ENCODE measurements around the gene CAMK4. TPM values are rescaled to one million over a fixed set of nuclear protein-coding genes. Genes with fewer than 3 reads are reported as not detected.
A peak's percentile ranks its signal among the peaks of the same experiment; 100 is the strongest.

The CAMK4 gene
- total RNA-seq, 2 donors from 2014 or later = 6.7 to 14.0 TPM

GRCh38 chr5:111236995-111237394 is 12.8 kb downstream of the CAMK4 start:
- TF ChIP-seq CTCF (IDR thresholded peaks at IDR 0.05) = no peak
- TF ChIP-seq POLR2AphosphoS5 (IDR thresholded peaks at IDR 0.05) = no peak
- no peak for TF ChIP-seq POLR2A (IDR thresholded peaks at IDR 0.05)
- H3K4me3 ChIP-seq = no peak overlapping the region
- intact Hi-C loops (cut with DNase I) = no loop called here
- H3K36me3 ChIP-seq = no peaks in the 10 kb centered on the region
- no peaks in the 10 kb centered on the region for H3K4me1 ChIP-seq (replicated peaks)
- DNase-seq (ENCODE audit: low spot score) = no peak
- no peak overlapping the region for H3K27ac ChIP-seq
- no peaks in the 10 kb centered on the region for H3K9me3 ChIP-seq
- WGBS = 93% methylated on average over 4 of the region's 4 CpGs
- H3K27me3 ChIP-seq (replicated peaks; ENCODE audit: insufficient read depth) = no peaks in the 10 kb centered on the region

GRCh38 chr5:111237470-111237869 is 13.3 kb downstream of the CAMK4 start:
- Histone ChIP-seq H3K4me3 (no peak overlapping the region), H3K4me1 (replicated peaks) (no peaks in the 10 kb centered on the region), H3K36me3 (no peaks in the 10 kb centered on the region), H3K27ac (no peak overlapping the region), H3K27me3 (replicated peaks; ENCODE audit: insufficient read depth) (no peaks in the 10 kb centered on the region), H3K9me3 (no peaks in the 10 kb centered on the region)
- no peak for TF ChIP-seq POLR2AphosphoS5 (IDR thresholded peaks at IDR 0.05)
- no peak for TF ChIP-seq POLR2A (IDR thresholded peaks at IDR 0.05)
- TF ChIP-seq CTCF (IDR thresholded peaks at IDR 0.05) = no peak
- intact Hi-C loops (cut with DNase I) = no loop called here
- no peak for DNase-seq (ENCODE audit: low spot score)

- Histone ChIP-seq H3K4me1 (replicated peaks) (no peaks in the 10 kb centered on the region), H3K36me3 (no peaks in the 10 kb centered on the region), H3K27ac (no peak overlapping the region), H3K9me3 (no peaks in the 10 kb centered on the region), H3K4me3 (no peak overlapping the region), H3K27me3 (replicated peaks; ENCODE audit: insufficient read depth) (no peaks in the 10 kb centered on the region)
- 53% methylated on average over 10 of the region's 10 CpGs for WGBS
- intact Hi-C loops (cut with DNase I) = no loop called here
- DNase-seq (ENCODE audit: low spot score) = peak; percentile 14
- no peak for TF ChIP-seq CTCF (IDR thresholded peaks at IDR 0.05)
- no peak for TF ChIP-seq POLR2A (IDR thresholded peaks at IDR 0.05)
- no peak for TF ChIP-seq POLR2AphosphoS5 (IDR thresholded peaks at IDR 0.05)
Measured at GRCh38 chr5:111238431-111239225, 14.4 kb downstream of the CAMK4 start.

- Histone ChIP-seq H3K27me3 (replicated peaks; ENCODE audit: insufficient read depth) (no peaks in the 10 kb centered on the region), H3K9me3 (no peaks in the 10 kb centered on the region), H3K4me1 (replicated peaks) (no peaks in the 10 kb centered on the region), H3K27ac (no peak overlapping the region), H3K4me3 (no peak overlapping the region), H3K36me3 (no peaks in the 10 kb centered on the region)
- intact Hi-C loops (cut with DNase I) = no loop called here
- WGBS = 96% methylated on average over 3 of the region's 3 CpGs
- TF ChIP-seq CTCF (IDR thresholded peaks at IDR 0.05) = no peak
- no peak for TF ChIP-seq POLR2A (IDR thresholded peaks at IDR 0.05)
- TF ChIP-seq POLR2AphosphoS5 (IDR thresholded peaks at IDR 0.05) = no peak
- no peak for DNase-seq (ENCODE audit: low spot score)
Measured at GRCh38 chr5:111241696-111242095, 17.5 kb downstream of the CAMK4 start.

GRCh38 chr5:111242606-111243005 is 18.4 kb downstream of the CAMK4 start:
- Histone ChIP-seq H3K4me1 (replicated peaks) (no peaks in the 10 kb centered on the region), H3K36me3 (no peaks in the 10 kb centered on the region), H3K27ac (no peak overlapping the region), H3K9me3 (no peaks in the 10 kb centered on the region), H3K27me3 (replicated peaks; ENCODE audit: insufficient read depth) (no peaks in the 10 kb centered on the region), H3K4me3 (no peak overlapping the region)
- WGBS = 87% methylated on average over 10 of the region's 10 CpGs
- no peak for TF ChIP-seq POLR2A (IDR thresholded peaks at IDR 0.05)
- TF ChIP-seq CTCF (IDR thresholded peaks at IDR 0.05) = no peak
- no peak for TF ChIP-seq POLR2AphosphoS5 (IDR thresholded peaks at IDR 0.05)
- no peak for DNase-seq (ENCODE audit: low spot score)
- intact Hi-C loops (cut with DNase I) = no loop called here

Data from prostate gland (tissue), 2 donors.